ENCODE data around the gene EPB41L1. TPM values are rescaled to one million over a fixed set of nuclear protein-coding genes. Genes with fewer than 3 reads are reported as not detected.

EPB41L1 gene
- polyA plus RNA-seq, 1 donor (not counting 4 experiments of a cell fraction or from before 2014, with no cell fraction given): 1.2 TPM

GRCh38 chr20:36253036-36253435 lies 98.5 kb downstream of the EPB41L1 start:
- FAIRE-seq: no peak
- Histone ChIP-seq H3K9ac (ENCODE audit: control insufficient read depth, extremely low read depth, insufficient read depth, low read length) (no peak overlapping the region), H3K9me3 (ENCODE audit: control insufficient read depth, low read depth, low read length) (no peaks in the 10 kb centered on the region), H3K27me3 (ENCODE audit: control insufficient read depth, extremely low read depth, insufficient read depth, low read length) (no peaks in the 10 kb centered on the region), H3K36me3 (ENCODE audit: control insufficient read depth in 2 of 2, extremely low read depth in 1 of 2, insufficient read depth in 2 of 2, low read length in 2 of 2) (peaks cover 9 to 22% of the 10 kb centered on the region in 2 experiments), H3K4me3 (ENCODE audit: control insufficient read depth in 2 of 3, extremely low read depth in 1 of 3, insufficient read depth in 2 of 3, low read depth in 1 of 3, low read length in 3 of 3) (no peak overlapping the region), H3K27ac (ENCODE audit: control insufficient read depth, insufficient read depth, low read length) (no peak overlapping the region), H3K79me2 (ENCODE audit: control insufficient read depth, insufficient read depth, low read length) (peaks cover 20% of the 10 kb centered on the region), H2AFZ (ENCODE audit: control insufficient read depth, low read length) (no peak overlapping the region), H3K9me1 (ENCODE audit: control insufficient read depth, extremely low read depth, insufficient read depth, low read length) (no peaks in the 10 kb centered on the region), H4K20me1 (ENCODE audit: control insufficient read depth, extremely low read depth, insufficient read depth, low read length) (no peaks in the 10 kb centered on the region), H3K4me1 (ENCODE audit: control insufficient read depth, extremely low read depth, insufficient read depth, low read length) (peaks cover 25% of the 10 kb centered on the region), H3K4me2 (ENCODE audit: control insufficient read depth, extremely low read depth, insufficient read depth, low read depth, low read length) (no peak overlapping the region)
- dilution Hi-C loops (cut with MboI; ENCODE audit: extremely low pct_ligation_motif_present, low sequenced_read_pairs): no loop called here
- no peak for DNase-seq (ENCODE audit: low read depth, low spot score)
- TF ChIP-seq, protein P1, sequence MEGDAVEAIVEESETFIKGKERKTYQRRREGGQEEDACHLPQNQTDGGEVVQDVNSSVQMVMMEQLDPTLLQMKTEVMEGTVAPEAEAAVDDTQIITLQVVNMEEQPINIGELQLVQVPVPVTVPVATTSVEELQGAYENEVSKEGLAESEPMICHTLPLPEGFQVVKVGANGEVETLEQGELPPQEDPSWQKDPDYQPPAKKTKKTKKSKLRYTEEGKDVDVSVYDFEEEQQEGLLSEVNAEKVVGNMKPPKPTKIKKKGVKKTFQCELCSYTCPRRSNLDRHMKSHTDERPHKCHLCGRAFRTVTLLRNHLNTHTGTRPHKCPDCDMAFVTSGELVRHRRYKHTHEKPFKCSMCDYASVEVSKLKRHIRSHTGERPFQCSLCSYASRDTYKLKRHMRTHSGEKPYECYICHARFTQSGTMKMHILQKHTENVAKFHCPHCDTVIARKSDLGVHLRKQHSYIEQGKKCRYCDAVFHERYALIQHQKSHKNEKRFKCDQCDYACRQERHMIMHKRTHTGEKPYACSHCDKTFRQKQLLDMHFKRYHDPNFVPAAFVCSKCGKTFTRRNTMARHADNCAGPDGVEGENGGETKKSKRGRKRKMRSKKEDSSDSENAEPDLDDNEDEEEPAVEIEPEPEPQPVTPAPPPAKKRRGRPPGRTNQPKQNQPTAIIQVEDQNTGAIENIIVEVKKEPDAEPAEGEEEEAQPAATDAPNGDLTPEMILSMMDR (optimal IDR thresholded peaks at IDR 0.05 in 1 of 3, IDR thresholded peaks at IDR 0.05 in 1 of 3, conservative IDR thresholded peaks at IDR 0.05 in 1 of 3; ENCODE audit: extremely low read depth in 1 of 3, insufficient read depth in 2 of 3, low read length in 3 of 3): no peak
- no peak for TF ChIP-seq EZH2 (IDR thresholded peaks at IDR 0.05; ENCODE audit: low read length)

- H3K9me3 ChIP-seq (ENCODE audit: control insufficient read depth, low read depth, low read length): no peaks in the 10 kb centered on the region
- no peaks in the 10 kb centered on the region for H3K9me1 ChIP-seq (ENCODE audit: control insufficient read depth, extremely low read depth, insufficient read depth, low read length)
- H2AFZ ChIP-seq (ENCODE audit: control insufficient read depth, low read length): no peak overlapping the region
- no peak overlapping the region for H3K4me3 ChIP-seq (ENCODE audit: control insufficient read depth in 2 of 3, extremely low read depth in 1 of 3, insufficient read depth in 2 of 3, low read depth in 1 of 3, low read length in 3 of 3)
- FAIRE-seq (no peak), DNase-seq (ENCODE audit: low read depth, low spot score) (no peak)
- no peak for TF ChIP-seq EZH2 (IDR thresholded peaks at IDR 0.05; ENCODE audit: low read length)
- TF ChIP-seq, protein P1 (optimal IDR thresholded peaks at IDR 0.05 in 1 of 3, IDR thresholded peaks at IDR 0.05 in 1 of 3, conservative IDR thresholded peaks at IDR 0.05 in 1 of 3; ENCODE audit: extremely low read depth in 1 of 3, insufficient read depth in 2 of 3, low read length in 3 of 3): no peak
- no peaks in the 10 kb centered on the region for H3K27me3 ChIP-seq (ENCODE audit: control insufficient read depth, extremely low read depth, insufficient read depth, low read length)
- H3K36me3 ChIP-seq (ENCODE audit: control insufficient read depth in 2 of 2, extremely low read depth in 1 of 2, insufficient read depth in 2 of 2, low read length in 2 of 2): peaks cover 9 to 16% of the 10 kb centered on the region in 2 experiments
- no peak overlapping the region for H3K4me2 ChIP-seq (ENCODE audit: control insufficient read depth, extremely low read depth, insufficient read depth, low read depth, low read length)
- H3K9ac ChIP-seq (ENCODE audit: control insufficient read depth, extremely low read depth, insufficient read depth, low read length): no peak overlapping the region
- H3K4me1 ChIP-seq (ENCODE audit: control insufficient read depth, extremely low read depth, insufficient read depth, low read length): peaks cover 25% of the 10 kb centered on the region
- dilution Hi-C loops (cut with MboI; ENCODE audit: extremely low pct_ligation_motif_present, low sequenced_read_pairs): no loop called here
- peaks cover 17% of the 10 kb centered on the region for H3K79me2 ChIP-seq (ENCODE audit: control insufficient read depth, insufficient read depth, low read length)
- H3K27ac ChIP-seq (ENCODE audit: control insufficient read depth, insufficient read depth, low read length): no peak overlapping the region
- H4K20me1 ChIP-seq (ENCODE audit: control insufficient read depth, extremely low read depth, insufficient read depth, low read length): no peaks in the 10 kb centered on the region
Observed at GRCh38 chr20:36254076-36254475, 99.5 kb downstream of the EPB41L1 start.
